Cardiac muscle cell (in vitro differentiated cells and primary cell): Measurements from ENCODE around the gene GP1BA. TPM values are rescaled to one million over a fixed set of nuclear protein-coding genes. Genes with fewer than 3 reads are reported as not detected.
A peak's percentile ranks its signal among the peaks of the same experiment; 100 is the strongest.

Experiments
- DNase-seq, 2 donors: peaks; one replicate each; pipeline versions ENCODE4 v3.0.0 to v3.0.0-alpha.2; 2010 to 2017; ENCODE audit warnings: low read depth in 1 of 2, low spot score in 1 of 2
- H3K27ac ChIP-seq: fragments of 200-600 bp; sonication (generic); 2 replicates; pipeline ENCODE4 v1.5.1; 2016
- H3K27me3 ChIP-seq: fragments of 200-600 bp; sonication (generic); 2 replicates; pipeline ENCODE4 v1.6.0; 2016; ENCODE audit warnings: control low read depth
- H3K36me3 ChIP-seq: fragments of 200-600 bp; sonication (generic); 2 replicates; pipeline ENCODE4 v1.5.1; 2016; ENCODE audit warnings: control low read depth
- H3K4me1 ChIP-seq: fragments of 200-600 bp; sonication (generic); 2 replicates; pipeline ENCODE4 v1.8.1; 2017; ENCODE audit warnings: low read depth, mild to moderate bottlenecking, mixed run types
- H3K4me3 ChIP-seq: fragments of 200-600 bp; sonication (generic); 2 replicates; pipeline ENCODE4 v1.5.1; 2016; ENCODE audit warnings: mild to moderate bottlenecking
- H3K9me3 ChIP-seq: fragments of 200-600 bp; sonication (generic); 2 replicates; pipeline ENCODE4 v1.5.1; 2017; ENCODE audit warnings: low read depth, mild to moderate bottlenecking, control low read depth
- polyA plus RNA-seq: library from polyadenylated mRNA; unstranded; fragments of >200 nt; fragmentation: Nextera tagmentation; extraction: Ambion mirVana; gene quantifications from 2 replicates; pipeline ENCODE4 v1.2.1, GENCODE V29; 2016
- total RNA-seq: library from RNA; depleted of rRNA; stranded (reverse); fragments of >200 nt; gene quantifications from 2 replicates; pipeline ENCODE4 v1.2.3, GENCODE V29; 2016
- TF ChIP-seq, protein P1 (sequence below): IDR thresholded peaks from 2 replicates; pipeline ENCODE4 v1.5.1; 2012; ENCODE audit warnings: low read depth, mild to moderate bottlenecking, low read length

GP1BA gene
- total and polyA plus RNA-seq, 2 experiments from 2014 or later, result 0.61 TPM; not detected in 1

DNA sequence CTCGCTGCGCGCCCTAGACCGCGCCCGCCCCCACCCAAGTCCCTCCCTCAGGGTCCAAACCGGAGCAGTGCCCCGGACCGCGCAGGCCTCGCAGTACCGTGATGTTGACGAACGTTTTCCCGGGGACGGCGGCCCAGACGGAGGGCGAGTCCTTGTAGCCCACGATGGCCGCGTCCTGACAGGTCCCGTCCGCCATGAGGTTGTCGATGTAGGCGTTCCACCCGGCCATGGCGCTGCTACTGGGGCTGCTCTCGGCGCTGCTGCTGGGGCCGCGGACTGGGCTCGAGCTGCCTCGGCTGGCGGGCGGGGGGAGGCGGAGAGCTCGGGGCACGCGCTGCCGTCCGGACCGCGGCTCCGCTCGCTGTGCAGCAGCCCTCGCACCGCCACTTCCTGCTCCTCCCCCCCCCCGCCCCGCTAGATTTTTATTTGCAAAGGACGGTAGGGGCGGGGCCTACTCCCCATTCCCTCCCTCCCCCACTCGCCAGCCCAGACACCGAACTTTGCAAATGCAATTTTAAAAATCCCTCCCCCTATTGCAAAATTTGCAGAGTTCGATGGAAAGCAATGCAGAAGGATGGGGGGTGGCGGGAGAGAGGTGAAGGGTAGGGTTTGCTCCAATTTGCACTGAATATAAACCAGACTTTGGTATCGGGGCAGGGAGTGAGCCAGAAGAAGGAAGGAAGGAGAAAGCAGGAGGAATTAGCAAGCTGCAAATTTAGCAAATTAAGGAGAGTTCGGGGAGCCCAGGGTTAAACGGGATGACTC is 16.3 kb downstream of the GP1BA start, which contains the start of gene PFN1:
Gene PFN1 (minus strand): TSS at position 365 of the 765 bp plus-strand sequence. CDS start 136 bp downstream, at position 229.
- H3K9me3 ChIP-seq, result no peaks in the 10 kb centered on the region
- H3K36me3 ChIP-seq, result peaks cover 26% of the 10 kb centered on the region
- no peaks in the 10 kb centered on the region for H3K27me3 ChIP-seq
- H3K4me1 ChIP-seq, result peaks cover 35% of the 10 kb centered on the region
- peak within 1 kb of the TSS; percentile 94 for H3K27ac ChIP-seq
- TF ChIP-seq, protein P1, sequence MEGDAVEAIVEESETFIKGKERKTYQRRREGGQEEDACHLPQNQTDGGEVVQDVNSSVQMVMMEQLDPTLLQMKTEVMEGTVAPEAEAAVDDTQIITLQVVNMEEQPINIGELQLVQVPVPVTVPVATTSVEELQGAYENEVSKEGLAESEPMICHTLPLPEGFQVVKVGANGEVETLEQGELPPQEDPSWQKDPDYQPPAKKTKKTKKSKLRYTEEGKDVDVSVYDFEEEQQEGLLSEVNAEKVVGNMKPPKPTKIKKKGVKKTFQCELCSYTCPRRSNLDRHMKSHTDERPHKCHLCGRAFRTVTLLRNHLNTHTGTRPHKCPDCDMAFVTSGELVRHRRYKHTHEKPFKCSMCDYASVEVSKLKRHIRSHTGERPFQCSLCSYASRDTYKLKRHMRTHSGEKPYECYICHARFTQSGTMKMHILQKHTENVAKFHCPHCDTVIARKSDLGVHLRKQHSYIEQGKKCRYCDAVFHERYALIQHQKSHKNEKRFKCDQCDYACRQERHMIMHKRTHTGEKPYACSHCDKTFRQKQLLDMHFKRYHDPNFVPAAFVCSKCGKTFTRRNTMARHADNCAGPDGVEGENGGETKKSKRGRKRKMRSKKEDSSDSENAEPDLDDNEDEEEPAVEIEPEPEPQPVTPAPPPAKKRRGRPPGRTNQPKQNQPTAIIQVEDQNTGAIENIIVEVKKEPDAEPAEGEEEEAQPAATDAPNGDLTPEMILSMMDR, result no peak
- H3K4me3 ChIP-seq, result peak within 1 kb of the TSS; percentile 96
- DNase-seq, result peak; percentile 88 to 97

DNA sequence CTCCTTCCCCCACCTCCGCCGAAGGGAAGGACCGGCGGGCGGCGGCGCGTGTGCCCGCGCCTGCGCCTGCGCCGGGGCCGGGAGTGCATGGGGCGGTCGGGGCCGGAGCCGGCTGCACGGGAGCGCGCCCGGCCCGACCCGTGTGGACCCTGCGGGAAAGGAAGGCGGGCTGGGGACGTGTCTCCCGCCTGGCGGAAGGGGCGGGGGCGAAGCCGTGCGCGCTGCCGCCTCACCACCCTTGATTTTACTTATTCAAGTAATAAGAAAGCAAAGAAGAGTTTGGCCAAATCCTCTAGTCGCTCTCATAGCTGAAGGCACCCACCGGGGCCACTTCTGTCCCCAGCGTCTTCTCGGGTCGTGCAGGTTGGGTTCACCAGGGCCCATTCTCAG is 16.8 kb downstream of the GP1BA start:
- Histone ChIP-seq H3K27me3 (no peaks in the 10 kb centered on the region), H3K36me3 (peaks cover 29% of the 10 kb centered on the region), H3K4me3 (peak overlapping the region; percentile 96), H3K9me3 (no peaks in the 10 kb centered on the region), H3K4me1 (peaks cover 41% of the 10 kb centered on the region), H3K27ac (peak overlapping the region; percentile 94)
- peak; percentile 92 to 95 for DNase-seq
- TF ChIP-seq, protein P1, result no peak

DNA sequence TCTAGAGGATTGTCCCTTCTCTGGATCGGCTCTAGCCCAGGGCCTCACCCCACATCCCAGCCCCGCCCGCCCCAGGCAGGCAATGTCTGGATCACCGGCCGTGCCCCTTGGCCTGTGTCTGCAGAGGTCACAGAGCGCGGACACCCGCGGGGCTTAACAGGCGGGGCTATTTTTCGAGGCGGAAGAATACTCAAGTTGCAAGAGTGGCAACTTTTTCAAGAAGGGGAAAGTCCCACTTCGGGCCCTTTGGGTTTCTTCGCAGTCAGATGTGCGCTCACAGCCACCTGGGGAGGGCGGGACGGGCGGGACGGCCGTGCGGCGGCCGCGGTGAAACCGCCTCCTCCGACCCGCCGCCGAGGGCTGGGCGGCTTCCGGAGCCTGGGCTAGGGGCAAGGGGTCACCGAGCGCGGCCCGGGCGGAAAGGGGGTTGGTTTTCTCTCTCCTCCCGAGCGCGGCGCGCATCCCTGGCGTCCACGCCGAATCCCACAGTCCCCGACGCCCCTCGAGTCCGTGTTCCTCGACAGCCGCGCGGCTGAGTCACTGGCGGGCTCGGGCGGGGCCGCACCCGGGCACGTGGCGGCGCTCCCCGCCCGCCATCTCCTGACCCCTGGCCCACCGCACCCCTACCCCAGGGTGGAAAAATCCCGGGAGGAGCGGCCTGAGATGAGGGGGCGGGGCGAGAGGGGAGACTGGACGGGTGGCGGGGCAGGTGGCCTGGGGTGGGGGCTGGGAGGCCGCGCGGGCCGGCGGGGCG is 17.4 kb downstream of the GP1BA start:
- peak overlapping the region; percentile 94 for H3K27ac ChIP-seq

DNA sequence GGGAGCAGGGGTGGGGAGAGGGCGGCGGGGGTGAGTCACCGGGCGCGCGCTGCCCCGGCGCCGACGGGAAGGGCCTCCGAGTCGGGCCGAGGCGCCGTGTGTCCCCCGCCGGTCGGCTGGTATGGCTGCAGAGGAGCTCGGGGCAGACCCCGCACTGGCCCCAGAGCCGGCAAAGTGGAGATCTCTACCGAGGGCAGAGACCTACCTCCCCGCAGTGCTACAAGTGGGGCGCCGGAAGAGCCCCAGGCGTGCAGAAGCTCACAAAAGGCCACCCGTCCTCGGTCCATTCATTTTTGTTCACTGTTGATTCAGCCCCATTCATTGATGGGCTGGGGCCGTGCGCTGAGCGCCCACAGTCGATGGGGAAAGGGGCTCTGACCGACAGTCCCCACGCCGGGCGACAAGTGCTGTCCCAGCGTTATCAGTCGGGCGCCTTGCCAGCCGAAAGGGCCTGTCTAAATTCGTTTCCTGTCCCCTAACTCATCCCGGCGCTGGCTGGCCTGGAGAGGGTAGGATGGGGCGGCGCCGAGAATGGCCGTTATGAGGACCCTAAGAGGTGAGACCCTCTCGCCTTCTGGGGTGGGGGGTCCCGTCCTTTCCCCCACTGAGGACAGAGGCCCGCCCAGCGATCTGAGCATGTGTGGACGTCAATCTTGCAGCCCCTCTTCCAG is 18.1 kb downstream of the GP1BA start:
- Histone ChIP-seq H3K27me3 (no peaks in the 10 kb centered on the region), H3K4me3 (peak overlapping the region; percentile 96), H3K4me1 (peaks cover 44% of the 10 kb centered on the region), H3K9me3 (no peaks in the 10 kb centered on the region), H3K36me3 (peaks cover 28% of the 10 kb centered on the region), H3K27ac (peak overlapping the region; percentile 94)
- peak in 1 of 2 donors; percentile 67 for DNase-seq
- TF ChIP-seq, protein P1, result no peak

More for the DNA sequence above, 17.4 kb downstream of the GP1BA start:
- H3K9me3 ChIP-seq, result no peaks in the 10 kb centered on the region
- peaks cover 44% of the 10 kb centered on the region for H3K4me1 ChIP-seq
- TF ChIP-seq, protein P1, result no peak
- no peaks in the 10 kb centered on the region for H3K27me3 ChIP-seq
- H3K36me3 ChIP-seq, result peaks cover 31% of the 10 kb centered on the region
- DNase-seq, result peak; percentile 60 to 73
- peak overlapping the region; percentile 96 for H3K4me3 ChIP-seq

DNA sequence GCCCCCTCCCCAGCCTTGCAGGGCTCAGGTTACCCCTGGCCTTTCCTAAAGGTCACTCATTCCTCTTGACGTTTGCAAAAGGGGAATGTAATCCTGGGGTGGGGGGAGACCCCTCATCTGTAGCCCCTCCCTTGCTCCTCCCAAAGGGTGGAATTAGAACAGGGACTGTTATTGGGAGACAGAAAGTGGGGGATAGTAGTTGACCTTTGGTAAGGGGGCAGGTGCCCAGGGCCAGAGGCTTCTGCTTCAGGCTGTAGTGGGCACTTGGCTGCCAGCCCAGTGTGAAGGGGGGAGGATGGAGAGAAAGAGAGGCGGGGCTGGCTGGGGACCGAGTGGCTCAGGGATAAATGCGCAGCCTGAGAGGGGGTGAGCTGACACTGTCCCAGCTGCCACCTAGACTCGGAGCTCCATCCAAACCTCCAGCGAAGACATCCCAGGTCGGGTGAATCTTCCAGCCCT is 18.7 kb downstream of the GP1BA start, which contains the start of gene ENO3:
Gene ENO3 (plus strand): TSS at position 374 of the 459 bp plus-strand sequence. CDS start 711 bp downstream, outside the sequence.
- H3K27ac ChIP-seq, result peak within 1 kb of the TSS; percentile 94
- peaks cover 23% of the 10 kb centered on the region for H3K36me3 ChIP-seq
- DNase-seq, result peak in 1 of 2 donors; percentile 76
- no peaks in the 10 kb centered on the region for H3K9me3 ChIP-seq
- H3K27me3 ChIP-seq, result no peaks in the 10 kb centered on the region
- H3K4me3 ChIP-seq, result peak within 1 kb of the TSS; percentile 96
- peaks cover 44% of the 10 kb centered on the region for H3K4me1 ChIP-seq
- TF ChIP-seq, protein P1, result no peak
